Esophagus squamous epithelium (tissue), 4 donors: ENCODE results near the gene SMIM28.

Experiments
- POLR2A ChIP-seq, 4 donors: fragments of 450-650 bp; IDR thresholded peaks; one replicate each; pipeline ENCODE4 v1.6.1; 2017; ENCODE audit warnings: antibody characterized with exemption in 4 of 4, mild to moderate bottlenecking in 4 of 4, moderate library complexity in 3 of 4
- TF ChIP-seq, protein P1 (sequence below), 6 experiments: fragments of 450-650 bp in 4 of 6; fragments of 200-600 bp in 2 of 6; sonication (generic) in 2 of 6; IDR thresholded peaks; one replicate each; pipeline ENCODE4 v1.5.1; 2016 to 2019; ENCODE audit warnings: antibody characterized with exemption in 6 of 6, mild to moderate bottlenecking in 4 of 6, moderate library complexity in 4 of 6

DNA sequence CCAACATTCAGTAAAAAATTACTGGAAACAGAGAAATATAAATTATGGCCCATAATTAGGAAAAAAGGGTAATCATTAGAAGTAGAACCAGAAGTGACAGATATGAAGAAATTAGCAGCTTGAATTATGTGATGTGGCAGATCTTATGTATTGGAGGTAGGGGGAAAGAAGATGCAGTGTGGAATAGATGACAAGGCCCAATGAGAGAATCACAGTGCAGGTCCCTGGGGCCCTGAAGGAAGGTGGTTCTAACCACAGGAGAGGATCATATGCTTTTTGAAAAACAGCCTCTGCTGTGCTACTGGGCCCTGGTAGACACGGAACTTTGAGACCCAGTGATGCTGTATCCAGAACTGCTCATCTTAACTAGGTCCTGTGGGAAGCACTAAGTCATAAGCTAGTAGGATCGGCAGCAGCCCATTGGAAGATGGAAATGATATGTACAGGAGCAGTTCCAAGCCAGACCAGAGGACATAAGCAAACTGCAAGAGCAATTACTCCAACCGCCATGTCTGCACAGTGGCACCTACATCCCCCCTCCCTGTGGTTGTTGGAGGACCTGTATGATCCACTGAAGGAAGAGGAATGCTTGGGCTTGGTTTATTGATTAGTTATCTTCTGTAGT is 40.5 kb downstream of the SMIM28 start:
- TF ChIP-seq, protein P1, sequence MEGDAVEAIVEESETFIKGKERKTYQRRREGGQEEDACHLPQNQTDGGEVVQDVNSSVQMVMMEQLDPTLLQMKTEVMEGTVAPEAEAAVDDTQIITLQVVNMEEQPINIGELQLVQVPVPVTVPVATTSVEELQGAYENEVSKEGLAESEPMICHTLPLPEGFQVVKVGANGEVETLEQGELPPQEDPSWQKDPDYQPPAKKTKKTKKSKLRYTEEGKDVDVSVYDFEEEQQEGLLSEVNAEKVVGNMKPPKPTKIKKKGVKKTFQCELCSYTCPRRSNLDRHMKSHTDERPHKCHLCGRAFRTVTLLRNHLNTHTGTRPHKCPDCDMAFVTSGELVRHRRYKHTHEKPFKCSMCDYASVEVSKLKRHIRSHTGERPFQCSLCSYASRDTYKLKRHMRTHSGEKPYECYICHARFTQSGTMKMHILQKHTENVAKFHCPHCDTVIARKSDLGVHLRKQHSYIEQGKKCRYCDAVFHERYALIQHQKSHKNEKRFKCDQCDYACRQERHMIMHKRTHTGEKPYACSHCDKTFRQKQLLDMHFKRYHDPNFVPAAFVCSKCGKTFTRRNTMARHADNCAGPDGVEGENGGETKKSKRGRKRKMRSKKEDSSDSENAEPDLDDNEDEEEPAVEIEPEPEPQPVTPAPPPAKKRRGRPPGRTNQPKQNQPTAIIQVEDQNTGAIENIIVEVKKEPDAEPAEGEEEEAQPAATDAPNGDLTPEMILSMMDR (IDR thresholded peaks at IDR 0.05), result no peak
- TF ChIP-seq POLR2A (IDR thresholded peaks at IDR 0.05), result no peak
